TTC549 (cell line): ENCODE measurements around the gene CHST12.
"Not testable (repeated sequence)": the region's sequence is repeated elsewhere in the genome, so short reads cannot be mapped to it uniquely, and the experiment has no call there.

Experiments used
- FAIRE-seq: peaks from 2 replicates; lab custom pipeline; 2012; peaks lifted over from hg19 to GRCh38; lab: Jason Lieb, UNC

Gene CHST12

GRCh38 chr7:2404714-2405119, 1.3 kb downstream of the CHST12 start:
- no peak for FAIRE-seq

- FAIRE-seq = no peak
These were observed 1.8 kb downstream of the CHST12 start for GRCh38 chr7:2405201-2405600.

GRCh38 chr7:2405601-2406345, 2.4 kb downstream of the CHST12 start:
- no peak for FAIRE-seq

- FAIRE-seq = no peak
These were observed 6.5 kb downstream of the CHST12 start for GRCh38 chr7:2409745-2410414.

GRCh38 chr7:2411049-2411448, 7.6 kb downstream of the CHST12 start:
- no peak for FAIRE-seq

GRCh38 chr7:2411815-2412586, 8.6 kb downstream of the CHST12 start:
- FAIRE-seq = no peak

- FAIRE-seq = no peak
These were observed 9.3 kb downstream of the CHST12 start for GRCh38 chr7:2412587-2413201.

GRCh38 chr7:2416063-2416462, 12.7 kb downstream of the CHST12 start:
- no peak for FAIRE-seq

- no peak for FAIRE-seq
These were observed 13.2 kb downstream of the CHST12 start for GRCh38 chr7:2416650-2417049.

- not testable (repeated sequence) for FAIRE-seq
These were observed 13.8 kb downstream of the CHST12 start for GRCh38 chr7:2417178-2417577.

- FAIRE-seq = no peak
These were observed 14.6 kb downstream of the CHST12 start for GRCh38 chr7:2417981-2418481.

GRCh38 chr7:2420216-2420933, 17.0 kb downstream of the CHST12 start:
- FAIRE-seq = no peak

GRCh38 chr7:2421943-2422310, 18.5 kb downstream of the CHST12 start:
- FAIRE-seq = no peak

- FAIRE-seq = no peak
These were observed 22.3 kb downstream of the CHST12 start for GRCh38 chr7:2425749-2426148.

GRCh38 chr7:2431260-2431867, 28.0 kb downstream of the CHST12 start:
- no peak for FAIRE-seq

- FAIRE-seq = no peak
These were observed 29.7 kb downstream of the CHST12 start for GRCh38 chr7:2432910-2433712.

GRCh38 chr7:2433713-2434550, 30.5 kb downstream of the CHST12 start:
- no peak for FAIRE-seq

- no peak for FAIRE-seq
These were observed 31.7 kb downstream of the CHST12 start for GRCh38 chr7:2435146-2435545.

- no peak for FAIRE-seq
These were observed 33.1 kb downstream of the CHST12 start for GRCh38 chr7:2436341-2437104.
